NCI-H146 treated with DMSO at 0.1 percent for 48 hours (cell line): ENCODE data around the gene HPCAL1.

ENCODE experiments used
- DNase-seq: peaks from one replicate; lab custom pipeline; 2025; ENCODE audit not compliant: unreplicated experiment; lab: John Stamatoyannopoulos, UW

HPCAL1 gene

GRCh38 chr2:10300997-10301940 is 1.4 kb upstream of the HPCAL1 start:
- no peak for DNase-seq

GRCh38 chr2:10301941-10302478 is 694 bp upstream of the HPCAL1 start:
- peak; percentile 34 for DNase-seq

GRCh38 chr2:10303181-10303693 is 533 bp downstream of the HPCAL1 start:
- DNase-seq, result no peak

GRCh38 chr2:10303694-10304378 is 1.1 kb downstream of the HPCAL1 start:
- DNase-seq, result no peak

- DNase-seq, result no peak
Observed at GRCh38 chr2:10304458-10305253, 2.0 kb downstream of the HPCAL1 start.

- DNase-seq, result no peak
Observed at GRCh38 chr2:10305254-10305635, 2.5 kb downstream of the HPCAL1 start.

- no peak for DNase-seq
Observed at GRCh38 chr2:10305715-10306114, 3.0 kb downstream of the HPCAL1 start.

GRCh38 chr2:10306901-10307463 is 4.3 kb downstream of the HPCAL1 start:
- no peak for DNase-seq

GRCh38 chr2:10307561-10308156 is 5.0 kb downstream of the HPCAL1 start:
- no peak for DNase-seq

- no peak for DNase-seq
Observed at GRCh38 chr2:10308866-10309265, 6.2 kb downstream of the HPCAL1 start.

GRCh38 chr2:10309286-10309685 is 6.6 kb downstream of the HPCAL1 start:
- DNase-seq, result no peak

GRCh38 chr2:10310309-10310888 is 7.7 kb downstream of the HPCAL1 start:
- no peak for DNase-seq

GRCh38 chr2:10311736-10312135 is 9.0 kb downstream of the HPCAL1 start:
- DNase-seq, result no peak

GRCh38 chr2:10312437-10312957 is 9.8 kb downstream of the HPCAL1 start:
- no peak for DNase-seq

- no peak for DNase-seq
Observed at GRCh38 chr2:10316336-10316735, 13.6 kb downstream of the HPCAL1 start.

- peak; percentile 10 for DNase-seq
Observed at GRCh38 chr2:10316860-10317259, 14.2 kb downstream of the HPCAL1 start.

GRCh38 chr2:10317646-10318045 is 14.9 kb downstream of the HPCAL1 start:
- DNase-seq, result no peak

- DNase-seq, result no peak
Observed at GRCh38 chr2:10318345-10318744, 15.6 kb downstream of the HPCAL1 start.

- no peak for DNase-seq
Observed at GRCh38 chr2:10319892-10320574, 17.3 kb downstream of the HPCAL1 start.
